Spleen (tissue), 11 donors: ENCODE results near the gene HNRNPH2. TPM values are rescaled to one million over a fixed set of nuclear protein-coding genes. Genes with fewer than 3 reads are reported as not detected.

Experiments
- DNase-seq: peaks from one replicate; pipeline ENCODE4 v3.0.0-alpha.2; 2020
- H3K27ac ChIP-seq, 8 donors: fragments of 200-600 bp; sonication (generic) in 7 of 8; 1 replicate in 4 of 8; 2 replicates in 4 of 8; pipeline versions ENCODE4 v1.5.0 to v1.8.0; 2016 to 2021; ENCODE audit warnings: inconsistent platforms in 4 of 8, mild to moderate bottlenecking in 4 of 8, moderate library complexity in 1 of 8
- H3K27me3 ChIP-seq, 7 donors: fragments of 200-600 bp; sonication (generic) in 6 of 7; replicated peaks in 1 of 7; 1 replicate in 4 of 7; 2 replicates in 3 of 7; pipeline versions ENCODE4 v1.5.0 to v1.8.0; 2016 to 2021; ENCODE audit warnings: inconsistent platforms in 3 of 7, mild to moderate bottlenecking in 1 of 7
- H3K36me3 ChIP-seq, 6 donors: fragments of 200-600 bp; sonication (generic) in 5 of 6; 1 replicate in 4 of 6; 2 replicates in 2 of 6; pipeline versions ENCODE4 v1.5.0 to v1.8.0; 2016 to 2021; ENCODE audit warnings: inconsistent platforms in 2 of 6
- H3K4me1 ChIP-seq, 6 donors: fragments of 200-600 bp; sonication (generic) in 5 of 6; 1 replicate in 3 of 6; 2 replicates in 3 of 6; pipeline versions ENCODE4 v1.5.0 to v1.8.0; 2016 to 2021; ENCODE audit warnings: inconsistent platforms in 3 of 6
- H3K4me3 ChIP-seq, 8 donors: fragments of 200-600 bp; sonication (generic) in 7 of 8; 1 replicate in 4 of 8; 2 replicates in 4 of 8; pipeline versions ENCODE4 v1.5.0 to v1.8.0; 2016 to 2021; ENCODE audit warnings: inconsistent platforms in 4 of 8, mild to moderate bottlenecking in 4 of 8, moderate library complexity in 2 of 8
- H3K9me3 ChIP-seq, 8 donors: fragments of 200-600 bp; sonication (generic) in 7 of 8; 1 replicate in 4 of 8; 2 replicates in 4 of 8; pipeline versions ENCODE4 v1.5.0 to v1.8.0; 2016 to 2021; ENCODE audit warnings: inconsistent platforms in 4 of 8
- POLR2A ChIP-seq, 3 donors: fragments of 450-650 bp; IDR thresholded peaks; one replicate each; pipeline ENCODE4 v1.5.1; 2017; ENCODE audit warnings: antibody characterized with exemption in 3 of 3, mild to moderate bottlenecking in 1 of 3
- POLR2AphosphoS5 ChIP-seq, 3 donors: sonication (generic); formaldehyde crosslinking; IDR thresholded peaks; one replicate each; pipeline ENCODE4 v1.5.1; 2017; ENCODE audit warnings: antibody characterized with exemption in 3 of 3
- WGBS, 5 donors: extraction: QIAGEN DNeasy Blood & Tissue Kit in 3 of 5; methylation state at CpG; one replicate each; pipeline versions ENCODE4 v1.1.5 to v1.1.7; 2013 to 2018; 5-methylcytosine and 5-hydroxymethylcytosine counted together
- intact Hi-C: fragments of 100-400 bp; cut with DNase I; formaldehyde crosslinking; loops from one replicate; pipeline ENCODE4 v1.15.0; 2023; ENCODE audit warnings: low total_unique reads
- polyA plus RNA-seq, 3 donors: library from polyadenylated mRNA; stranded (reverse); fragments of 200-250 nt; gene quantifications; one replicate each; pipeline ENCODE4 v1.2.1, GENCODE V29; 2013
- total RNA-seq, 7 donors: library from RNA; depleted of rRNA in 3 of 7; stranded (reverse); fragments of >200 nt in 3 of 7; fragmentation: NEBNext Ultra II Directional in 4 of 7; extraction: Animal tissue kit (Norgen Biotek cat#: 25700) in 4 of 7; gene quantifications; one replicate each; pipeline versions ENCODE4 v1.1.0 to v1.2.1, GENCODE V29; 2016 to 2021
- TF ChIP-seq, protein P1 (sequence below), 11 experiments: fragments of 200-600 bp in 7 of 11; fragments of 450-650 bp in 4 of 11; sonication (generic) in 4 of 11; IDR thresholded peaks in 8 of 11; conservative IDR thresholded peaks in 3 of 11; 1 replicate in 7 of 11; 2 replicates in 4 of 11; pipeline versions ENCODE4 v1.4.0 to v1.8.0; 2016 to 2021; ENCODE audit warnings: antibody characterized with exemption in 11 of 11, inconsistent platforms in 4 of 11, mild to moderate bottlenecking in 1 of 11
- donor health status: healthy with polysubstance abuse.
- donor health status: DM: no; HTN: no; CAD: no; lungs with moderate emphysema.
- donor health status: DM: no; HTN: no; CAD: no.
- donor health status: Bipolar disorder and iron deficiency.
- donor health status: healthy.
- donor health status: DM: no; HTN: no; CAD: no.
- donor health status: DM: yes; HTN: yes; CAD: no.

HNRNPH2 gene
- total and polyA plus RNA-seq, 10 donors: 34.1 to 74.1 (median 65.4) TPM

DNA sequence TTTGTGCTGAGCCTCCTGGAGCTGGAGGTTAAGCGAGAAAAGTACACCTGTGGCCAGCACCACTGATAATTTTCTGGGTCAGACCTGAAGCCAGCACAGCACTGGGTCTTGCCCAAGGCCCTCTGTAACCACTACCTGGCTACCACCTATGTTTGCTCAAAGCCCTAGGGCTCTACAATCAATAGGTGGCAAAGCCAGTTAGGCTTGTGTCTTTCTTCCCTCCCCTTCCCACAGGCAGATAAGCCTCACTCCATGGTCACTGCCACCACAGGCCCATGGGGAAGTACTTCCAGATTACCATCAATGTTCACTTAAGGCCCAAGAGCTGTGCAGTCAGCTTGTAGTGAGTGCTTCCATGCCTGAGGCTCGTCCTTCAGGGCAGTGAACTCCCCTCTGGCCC, 42.1 kb downstream of the HNRNPH2 start:
- 49 to 92% (median 85%) methylated on average over 2 of the region's 2 CpGs for WGBS, 5 donors
- intact Hi-C loops: no loop called here

DNA sequence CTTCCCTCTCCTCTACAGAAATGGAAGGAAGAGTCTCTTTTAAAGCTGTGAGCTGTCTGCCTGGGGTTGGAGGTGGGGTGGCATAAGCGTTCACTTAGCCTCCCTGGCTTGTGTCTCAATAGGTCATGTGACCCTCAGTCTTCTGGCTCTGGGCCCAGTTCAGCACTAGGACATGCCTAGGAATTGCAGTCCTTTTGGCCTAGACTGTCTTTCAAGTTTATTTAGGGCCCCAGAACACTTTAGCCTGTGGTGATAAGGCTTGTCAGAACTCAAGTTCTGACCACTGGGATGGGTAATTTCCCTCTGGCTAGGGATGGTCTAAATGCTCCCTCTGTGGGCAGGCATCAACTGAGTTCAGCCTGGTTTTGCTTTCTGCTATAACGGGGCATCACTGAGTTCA, 42.9 kb downstream of the HNRNPH2 start:
- peaks cover 0 to 12% (median 0%) of the 10 kb centered on the region in 8 donors for H3K9me3 ChIP-seq
- H3K4me1 ChIP-seq: no peaks in the 10 kb centered on the region
- TF ChIP-seq POLR2AphosphoS5 (IDR thresholded peaks at IDR 0.05): no peak
- TF ChIP-seq, protein P1, sequence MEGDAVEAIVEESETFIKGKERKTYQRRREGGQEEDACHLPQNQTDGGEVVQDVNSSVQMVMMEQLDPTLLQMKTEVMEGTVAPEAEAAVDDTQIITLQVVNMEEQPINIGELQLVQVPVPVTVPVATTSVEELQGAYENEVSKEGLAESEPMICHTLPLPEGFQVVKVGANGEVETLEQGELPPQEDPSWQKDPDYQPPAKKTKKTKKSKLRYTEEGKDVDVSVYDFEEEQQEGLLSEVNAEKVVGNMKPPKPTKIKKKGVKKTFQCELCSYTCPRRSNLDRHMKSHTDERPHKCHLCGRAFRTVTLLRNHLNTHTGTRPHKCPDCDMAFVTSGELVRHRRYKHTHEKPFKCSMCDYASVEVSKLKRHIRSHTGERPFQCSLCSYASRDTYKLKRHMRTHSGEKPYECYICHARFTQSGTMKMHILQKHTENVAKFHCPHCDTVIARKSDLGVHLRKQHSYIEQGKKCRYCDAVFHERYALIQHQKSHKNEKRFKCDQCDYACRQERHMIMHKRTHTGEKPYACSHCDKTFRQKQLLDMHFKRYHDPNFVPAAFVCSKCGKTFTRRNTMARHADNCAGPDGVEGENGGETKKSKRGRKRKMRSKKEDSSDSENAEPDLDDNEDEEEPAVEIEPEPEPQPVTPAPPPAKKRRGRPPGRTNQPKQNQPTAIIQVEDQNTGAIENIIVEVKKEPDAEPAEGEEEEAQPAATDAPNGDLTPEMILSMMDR (IDR thresholded peaks at IDR 0.05 in 8 of 11, conservative IDR thresholded peaks at IDR 0.05 in 3 of 11): no peak
- no peak for TF ChIP-seq POLR2A (IDR thresholded peaks at IDR 0.05)
- H3K27me3 ChIP-seq: no peaks in the 10 kb centered on the region
- intact Hi-C loops: no loop called here
- H3K27ac ChIP-seq: no peak overlapping the region
- 65 to 86% (median 77%) methylated on average over 1 to 2 of the region's 2 CpGs for WGBS, 5 donors
- H3K36me3 ChIP-seq: peaks cover 0 to 38% (median 1%) of the 10 kb centered on the region in 6 donors
- no peak for DNase-seq
- H3K4me3 ChIP-seq: no peak overlapping the region

More for the DNA sequence above, 42.1 kb downstream of the HNRNPH2 start:
- H3K27ac ChIP-seq: no peak overlapping the region
- no peaks in the 10 kb centered on the region for H3K27me3 ChIP-seq
- TF ChIP-seq POLR2AphosphoS5 (IDR thresholded peaks at IDR 0.05): no peak
- TF ChIP-seq POLR2A (IDR thresholded peaks at IDR 0.05): no peak
- TF ChIP-seq, protein P1 (IDR thresholded peaks at IDR 0.05 in 8 of 11, conservative IDR thresholded peaks at IDR 0.05 in 3 of 11): no peak
- peaks cover 0 to 12% (median 0%) of the 10 kb centered on the region in 8 donors for H3K9me3 ChIP-seq
- H3K4me3 ChIP-seq: no peak overlapping the region
- H3K36me3 ChIP-seq: peaks cover 0 to 38% (median 0%) of the 10 kb centered on the region in 6 donors
- no peak for DNase-seq
- no peaks in the 10 kb centered on the region for H3K4me1 ChIP-seq

- WGBS, 5 donors: 69 to 75% (median 71%) methylated on average over 3 of the region's 3 CpGs
- intact Hi-C loops: no loop called here
Observed at GRCh38 chrX:101452056-101452455, 44.0 kb downstream of the HNRNPH2 start.

DNA sequence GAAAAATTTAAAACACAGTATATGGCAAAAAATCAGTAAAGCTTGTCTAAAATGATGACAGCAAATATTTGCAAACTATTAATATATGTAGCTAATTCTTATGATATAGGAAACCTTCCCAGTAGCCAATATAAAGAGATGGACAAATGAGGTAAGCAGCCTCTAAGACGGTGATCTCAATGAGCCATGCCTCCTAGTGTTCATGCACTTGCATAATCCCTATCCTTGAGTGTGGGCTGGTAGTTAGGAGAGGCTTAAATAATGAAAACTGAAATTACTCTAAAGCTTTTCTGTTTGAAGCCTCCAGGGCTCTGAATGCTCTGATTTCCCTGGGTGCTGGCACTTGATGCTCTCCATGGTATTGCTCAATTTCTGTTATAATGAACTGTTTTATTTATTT, 52.6 kb downstream of the HNRNPH2 start:
- H3K27me3 ChIP-seq: no peaks in the 10 kb centered on the region
- H3K4me1 ChIP-seq: no peaks in the 10 kb centered on the region
- intact Hi-C loops: no loop called here
- H3K9me3 ChIP-seq: no peaks in the 10 kb centered on the region
- H3K36me3 ChIP-seq: peaks cover 0 to 14% (median 0%) of the 10 kb centered on the region in 6 donors
- WGBS, 5 donors: 57 to 100% (median 86%) methylated on average over 1 of the region's 1 CpG
- DNase-seq: no peak
- H3K27ac ChIP-seq: no peak overlapping the region
- TF ChIP-seq POLR2A (IDR thresholded peaks at IDR 0.05) (no peak), POLR2AphosphoS5 (IDR thresholded peaks at IDR 0.05) (no peak)
- TF ChIP-seq, protein P1 (IDR thresholded peaks at IDR 0.05 in 8 of 11, conservative IDR thresholded peaks at IDR 0.05 in 3 of 11): no peak
- no peak overlapping the region for H3K4me3 ChIP-seq

More at GRCh38 chrX:101452056-101452455, 44.0 kb downstream of the HNRNPH2 start:
- Histone ChIP-seq H3K4me3 (no peak overlapping the region), H3K36me3 (peaks cover 0 to 29% (median 2%) of the 10 kb centered on the region in 6 donors), H3K27me3 (no peaks in the 10 kb centered on the region), H3K9me3 (peaks cover 0 to 12% (median 0%) of the 10 kb centered on the region in 8 donors), H3K27ac (no peak overlapping the region), H3K4me1 (no peaks in the 10 kb centered on the region)
- no peak for DNase-seq
- TF ChIP-seq POLR2A (IDR thresholded peaks at IDR 0.05) (no peak), POLR2AphosphoS5 (IDR thresholded peaks at IDR 0.05) (no peak)
- TF ChIP-seq, protein P1 (IDR thresholded peaks at IDR 0.05 in 8 of 11, conservative IDR thresholded peaks at IDR 0.05 in 3 of 11): no peak
